Neural progenitor cell (in vitro differentiated cells): Measurements from ENCODE around the gene SCN9A. TPM values are rescaled to one million over a fixed set of nuclear protein-coding genes. Genes with fewer than 3 reads are reported as not detected.

Experiments used
- DNase-seq: peaks from one replicate; pipeline ENCODE4 v3.0.0-alpha.2; 2016; ENCODE audit warnings: low spot score
- H2AFZ ChIP-seq: fragments of 200-600 bp; sonication (generic); replicated peaks from 2 replicates; pipeline ENCODE4 v1.6.1; 2016; ENCODE audit warnings: antibody characterized with exemption
- H3F3A ChIP-seq: fragments of 200-600 bp; sonication (generic); 2 replicates; pipeline ENCODE4 v1.6.1; 2016; ENCODE audit warnings: antibody characterized with exemption, low read depth
- H3K27ac ChIP-seq: fragments of 200-600 bp; sonication (generic); 2 replicates; pipeline ENCODE4 v1.5.1; 2016; ENCODE audit warnings: mild to moderate bottlenecking
- H3K27me3 ChIP-seq: fragments of 200-600 bp; sonication (generic); 2 replicates; pipeline ENCODE4 v1.6.1; 2016; ENCODE audit warnings: mild to moderate bottlenecking, moderate library complexity
- H3K36me3 ChIP-seq: fragments of 200-600 bp; sonication (generic); 2 replicates; pipeline ENCODE4 v1.5.1; 2016
- H3K4me1 ChIP-seq: fragments of 200-600 bp; sonication (generic); 2 replicates; pipeline ENCODE4 v1.6.1; 2016; ENCODE audit warnings: mixed run types
- H3K4me2 ChIP-seq: fragments of 200-600 bp; sonication (generic); 2 replicates; pipeline ENCODE4 v1.6.1; 2016
- H3K4me3 ChIP-seq: fragments of 200-600 bp; sonication (generic); 2 replicates; pipeline ENCODE4 v1.5.1; 2016
- H3K79me2 ChIP-seq: fragments of 200-600 bp; sonication (generic); 2 replicates; pipeline ENCODE4 v1.6.1; 2016; ENCODE audit warnings: low read depth
- H3K9ac ChIP-seq: fragments of 200-600 bp; sonication (generic); 2 replicates; pipeline ENCODE4 v1.6.1; 2016
- H3K9me3 ChIP-seq: fragments of 200-600 bp; sonication (generic); 2 replicates; pipeline ENCODE4 v1.5.1; 2016; ENCODE audit warnings: low read depth
- H4K20me1 ChIP-seq: fragments of 200-600 bp; sonication (generic); 2 replicates; pipeline ENCODE4 v1.6.1; 2016; ENCODE audit warnings: low read depth
- H3K27ac Mint-ChIP-seq: 3 replicates; pipeline ENCODE4 v1.8.0; 2021; ENCODE audit warnings: mixed read lengths
- H3K27me3 Mint-ChIP-seq: 2 replicates; pipeline ENCODE4 v1.8.0; 2022; ENCODE audit warnings: low read depth, mild to moderate bottlenecking, inconsistent platforms, moderate library complexity, mixed read lengths; ENCODE audit not compliant: insufficient read depth
- H3K36me3 Mint-ChIP-seq: 3 replicates; pipeline ENCODE4 v1.8.0; 2021; ENCODE audit warnings: mixed read lengths
- H3K4me1 Mint-ChIP-seq: 3 replicates; pipeline ENCODE4 v1.8.0; 2021; ENCODE audit warnings: mixed read lengths
- H3K4me3 Mint-ChIP-seq: 3 replicates; pipeline ENCODE4 v1.8.0; 2021; ENCODE audit warnings: mild to moderate bottlenecking, moderate library complexity, mixed read lengths
- H3K9me3 Mint-ChIP-seq: 3 replicates; pipeline ENCODE4 v1.8.0; 2020; ENCODE audit warnings: mixed read lengths
- CTCF ChIP-seq: fragments of 200-600 bp; sonication (generic); IDR thresholded peaks from 2 replicates; pipeline ENCODE4 v1.5.1; 2017; ENCODE audit warnings: antibody characterized with exemption, mild to moderate bottlenecking
- EZH2 ChIP-seq: fragments of 200-600 bp; sonication (generic); IDR thresholded peaks from 2 replicates; pipeline ENCODE4 v1.6.1; 2017; ENCODE audit warnings: antibody characterized with exemption, mild to moderate bottlenecking, moderate library complexity
- EZH2phosphoT487 ChIP-seq: fragments of 200-600 bp; sonication (generic); IDR thresholded peaks from 2 replicates; pipeline ENCODE4 v1.6.1; 2017; ENCODE audit warnings: antibody characterized with exemption
- total RNA-seq: library from RNA; depleted of rRNA; stranded (reverse); fragments of >200 nt; gene quantifications from 2 replicates; pipeline ENCODE4 v1.2.3, GENCODE V29; 2015; ENCODE audit warnings: low replicate concordance

The SCN9A gene
- total RNA-seq, 1 donor from 2014 or later, result 1.1 TPM

- no peaks in the 10 kb centered on the region for H3K9me3 ChIP-seq
- H4K20me1 ChIP-seq, result no peaks in the 10 kb centered on the region
- H3K27ac ChIP-seq, result no peak overlapping the region
- Mint-ChIP-seq H3K36me3 (no peaks in the 10 kb centered on the region), H3K9me3 (no peaks in the 10 kb centered on the region), H3K27ac (no peak overlapping the region), H3K27me3 (peaks cover 2% of the 10 kb centered on the region), H3K4me3 (no peak overlapping the region), H3K4me1 (peaks cover 4% of the 10 kb centered on the region)
- no peaks in the 10 kb centered on the region for H3K79me2 ChIP-seq
- DNase-seq, result no peak
- H3K4me3 ChIP-seq, result no peak overlapping the region
- no peaks in the 10 kb centered on the region for H3F3A ChIP-seq
- TF ChIP-seq EZH2, result no peak
- H3K4me1 ChIP-seq, result no peaks in the 10 kb centered on the region
- H3K36me3 ChIP-seq, result no peaks in the 10 kb centered on the region
- no peak overlapping the region for H3K4me2 ChIP-seq
- H2AFZ ChIP-seq, result no peak overlapping the region
- H3K27me3 ChIP-seq, result no peaks in the 10 kb centered on the region
- no peak overlapping the region for H3K9ac ChIP-seq
Observed at GRCh38 chr2:166148500-166149400, 227.0 kb downstream of the SCN9A start.

- Histone ChIP-seq H3K79me2 (no peaks in the 10 kb centered on the region), H4K20me1 (no peaks in the 10 kb centered on the region), H3K27ac (no peak overlapping the region), H3F3A (no peaks in the 10 kb centered on the region), H3K9me3 (no peaks in the 10 kb centered on the region), H3K27me3 (no peaks in the 10 kb centered on the region), H3K4me1 (no peaks in the 10 kb centered on the region), H3K4me3 (no peak overlapping the region), H3K36me3 (no peaks in the 10 kb centered on the region), H3K9ac (no peak overlapping the region), H2AFZ (no peak overlapping the region), H3K4me2 (no peak overlapping the region)
- Mint-ChIP-seq H3K4me3 (no peak overlapping the region), H3K36me3 (no peaks in the 10 kb centered on the region), H3K27me3 (peaks cover 2% of the 10 kb centered on the region), H3K27ac (no peak overlapping the region), H3K9me3 (no peaks in the 10 kb centered on the region), H3K4me1 (peaks cover 4% of the 10 kb centered on the region)
- no peak for DNase-seq
- no peak for TF ChIP-seq CTCF
- no peak for TF ChIP-seq EZH2
- TF ChIP-seq EZH2phosphoT487, result no peak
Observed at GRCh38 chr2:166147883-166148282, 227.9 kb downstream of the SCN9A start.

Other genes with a start within 250 kb of the SCN9A start
- 1.3 and 2.7 TPM in 2 replicates for gene SCN1A, start 247.9 kb downstream of the SCN9A start, total RNA-seq
- gene SCN7A, start 118.3 kb upstream of the SCN9A start, total RNA-seq, result 0.81 and 1.0 TPM in 2 replicates